HCT116 (cell line): ENCODE measurements around the gene EXOSC10. TPM values are rescaled to one million over a fixed set of nuclear protein-coding genes. Genes with fewer than 3 reads are reported as not detected.

ENCODE experiments used
- ATAC-seq: fragments of 200-7000 bp; cut with Tn5 transposase; 2 replicates; pipeline ENCODE4 v1.9.1; 2020; ENCODE audit warnings: mild to moderate bottlenecking, moderate library complexity
- BruUV-seq: library from RNA; stranded (reverse); fragments of 400-500 nt; replicated peaks from 2 replicates; lab custom pipeline; 2021; lab: Mats Ljungman, UMichigan
- CTCF ChIA-PET: fragments of 300-600 bp; sonication (Branson Sonifier 250); formaldehyde crosslinking; loops from one replicate; lab custom pipeline; 2021; ENCODE audit warnings: antibody characterized with exemption; lab: Charles Lee
- POLR2A ChIA-PET: fragments of 300-600, 350-600 bp; sonication (Branson Sonifier 250); formaldehyde crosslinking; loops from one replicate; lab custom pipeline; 2021; ENCODE audit warnings: antibody characterized with exemption; lab: Charles Lee
- RAD21 ChIA-PET, 2 experiments: fragments of 300-600 bp; sonication (Branson Sonifier 250); formaldehyde crosslinking; loops; one replicate each; lab custom pipeline; 2023; ENCODE audit warnings: low total read pairs in 2 of 2; ENCODE audit not compliant: uncharacterized antibody in 2 of 2, unreplicated experiment in 2 of 2, low non-redundant PET in 1 of 2; lab: Charles Lee
- DNase-seq: peaks from one replicate; pipeline ENCODE4 v3.0.0-alpha.2; 2010; ENCODE audit warnings: low read depth, low spot score
- H2AFZ ChIP-seq: fragments of 200-600 bp; shearing (Covaris generic), sonication (generic); 2 replicates; pipeline ENCODE4 v1.6.1; 2017; ENCODE audit warnings: low read depth, mixed run types, mixed read lengths, antibody characterized with exemption, low read length; ENCODE audit not compliant: poor library complexity, severe bottlenecking
- H3K27ac ChIP-seq: 2 replicates; pipeline ENCODE4 v1.5.1; 2012; ENCODE audit warnings: low read depth, low read length
- H3K27me3 ChIP-seq: fragments of 200-600 bp; sonication (generic); 2 replicates; pipeline ENCODE4 v1.6.1; 2016; ENCODE audit warnings: mixed run types, low read length, mixed read lengths; ENCODE audit not compliant: insufficient read depth
- H3K36me3 ChIP-seq, 2 experiments: fragments of 200-500 bp in 1 of 2; fragments of 200-600 bp in 1 of 2; sonication (Bioruptor generic) in 1 of 2; sonication (generic) in 1 of 2; 2 replicates each; pipeline versions ENCODE4 v1.5.1 to v1.6.1; 2014 to 2016; ENCODE audit warnings: low read length in 2 of 2, inconsistent platforms in 1 of 2, mixed read lengths in 1 of 2, mixed run types in 1 of 2; ENCODE audit not compliant: insufficient read depth in 2 of 2, control insufficient read depth in 1 of 2
- H3K4me1 ChIP-seq, 2 experiments: fragments of 200-600 bp in 1 of 2; sonication (generic) in 1 of 2; 2 replicates each; pipeline versions ENCODE4 v1.5.1 to v1.6.1; 2012 to 2017; ENCODE audit warnings: low read length in 2 of 2, inconsistent platforms in 1 of 2, mild to moderate bottlenecking in 1 of 2, mixed read lengths in 1 of 2, mixed run types in 1 of 2, moderate library complexity in 1 of 2; ENCODE audit not compliant: insufficient read depth in 2 of 2, control insufficient read depth in 1 of 2
- H3K4me2 ChIP-seq: fragments of 200-600 bp; sonication (generic); 2 replicates; pipeline ENCODE4 v1.6.1; 2017; ENCODE audit warnings: mixed run types, low read length, mixed read lengths
- H3K4me3 ChIP-seq, 2 experiments: fragments of 200-600 bp in 1 of 2; sonication (generic) in 1 of 2; replicated peaks in 1 of 2; 2 replicates each; pipeline ENCODE4 v1.5.1; 2011 to 2016; ENCODE audit warnings: low read length in 2 of 2, control low read depth in 1 of 2, low read depth in 1 of 2, mild to moderate bottlenecking in 1 of 2, mixed read lengths in 1 of 2, mixed run types in 1 of 2
- H3K79me2 ChIP-seq: fragments of 200-600 bp; sonication (generic); 2 replicates; pipeline ENCODE4 v1.6.1; 2017; ENCODE audit warnings: mild to moderate bottlenecking, mixed run types, low read length, moderate library complexity, mixed read lengths; ENCODE audit not compliant: insufficient read depth
- H3K9ac ChIP-seq: fragments of 200-600 bp; sonication (generic); 2 replicates; pipeline ENCODE4 v1.6.1; 2016; ENCODE audit warnings: low read length, mixed read lengths
- H3K9me2 ChIP-seq: fragments of 200-600 bp; sonication (generic), shearing (Covaris generic); 2 replicates; pipeline ENCODE4 v1.6.1; 2017; ENCODE audit warnings: mixed run types, mild to moderate bottlenecking, moderate library complexity; ENCODE audit not compliant: insufficient read depth
- H3K9me3 ChIP-seq, 2 experiments: fragments of 200-500 bp in 1 of 2; fragments of 200-600 bp in 1 of 2; sonication (Bioruptor generic) in 1 of 2; sonication (generic) in 1 of 2; 2 replicates each; pipeline ENCODE4 v1.6.1; 2014 to 2017; ENCODE audit warnings: low read length in 2 of 2, mixed read lengths in 2 of 2, inconsistent platforms in 1 of 2, low read depth in 1 of 2, mild to moderate bottlenecking in 1 of 2, mixed run types in 1 of 2, moderate library complexity in 1 of 2; ENCODE audit not compliant: control insufficient read depth in 1 of 2, insufficient read depth in 1 of 2
- H4K20me1 ChIP-seq: fragments of 200-600 bp; sonication (generic), shearing (Covaris generic); 2 replicates; pipeline ENCODE4 v1.6.1; 2017; ENCODE audit warnings: mixed run types, mild to moderate bottlenecking, moderate library complexity; ENCODE audit not compliant: insufficient read depth
- ATF3 ChIP-seq: IDR thresholded peaks from 2 replicates; pipeline ENCODE4 v1.6.1; 2012
- CBX3 ChIP-seq: IDR thresholded peaks from 2 replicates; pipeline ENCODE4 v1.6.1; 2012; ENCODE audit warnings: low read depth
- CEBPB ChIP-seq: IDR thresholded peaks from 2 replicates; pipeline ENCODE4 v1.6.1; 2012; ENCODE audit warnings: low read depth
- CTCF ChIP-seq, 3 experiments: fragments of 200-600 bp in 1 of 3; sonication (generic) in 1 of 3; IDR thresholded peaks in 2 of 3; conservative IDR thresholded peaks in 1 of 3; 2 replicates each; pipeline ENCODE4 v1.5.1; 2012 to 2017; ENCODE audit warnings: low read depth in 2 of 3, low read length in 2 of 3, antibody characterized with exemption in 1 of 3, borderline replicate concordance in 1 of 3, control low read depth in 1 of 3, mild to moderate bottlenecking in 1 of 3, mixed read lengths in 1 of 3, mixed run types in 1 of 3, moderate library complexity in 1 of 3; ENCODE audit not compliant: insufficient read depth in 1 of 3
- EGR1 ChIP-seq: IDR thresholded peaks from 2 replicates; pipeline ENCODE4 v1.6.1; 2012; ENCODE audit warnings: low read depth
- ELF1 ChIP-seq: IDR thresholded peaks from 2 replicates; pipeline ENCODE4 v1.6.1; 2012; ENCODE audit warnings: low read depth, borderline replicate concordance
- EZH2phosphoT487 ChIP-seq: fragments of 200-600 bp; IDR thresholded peaks from 2 replicates; pipeline ENCODE4 v1.6.1; 2018; ENCODE audit warnings: antibody characterized with exemption, borderline replicate concordance
- JUND ChIP-seq: IDR thresholded peaks from 2 replicates; pipeline ENCODE4 v1.6.1; 2012
- POLR2A ChIP-seq: IDR thresholded peaks from 2 replicates; pipeline ENCODE4 v1.7.0; 2011; ENCODE audit warnings: borderline replicate concordance; ENCODE audit not compliant: insufficient read depth, insufficient read length; ENCODE audit errors: extremely low read depth
- POLR2AphosphoS5 ChIP-seq: IDR thresholded peaks from 2 replicates; pipeline ENCODE4 v1.6.1; 2011; ENCODE audit warnings: mild to moderate bottlenecking, low read depth, low read length, moderate library complexity
- RAD21 ChIP-seq: IDR thresholded peaks from 2 replicates; pipeline ENCODE4 v1.6.1; 2012; ENCODE audit warnings: low read depth, mild to moderate bottlenecking
- REST ChIP-seq: IDR thresholded peaks from 2 replicates; pipeline ENCODE4 v1.6.1; 2012; ENCODE audit warnings: low read depth
- TCF7L2 ChIP-seq: IDR thresholded peaks from 2 replicates; pipeline ENCODE4 v1.7.0; 2011; ENCODE audit warnings: borderline replicate concordance, inconsistent platforms; ENCODE audit not compliant: insufficient read depth, insufficient read length; ENCODE audit errors: extremely low read depth
- YY1 ChIP-seq: IDR thresholded peaks from 2 replicates; pipeline ENCODE4 v1.6.1; 2011; ENCODE audit warnings: low read length, low read depth, moderate library complexity, mild to moderate bottlenecking; ENCODE audit not compliant: insufficient replicate concordance; ENCODE audit errors: extremely low read depth
- ZBTB33 ChIP-seq: IDR thresholded peaks from 2 replicates; pipeline ENCODE4 v1.6.1; 2011; ENCODE audit warnings: mild to moderate bottlenecking, low read length, moderate library complexity; ENCODE audit not compliant: insufficient replicate concordance; ENCODE audit errors: extremely low read depth
- ZFX ChIP-seq: fragments of 450-650 bp; IDR thresholded peaks from 2 replicates; pipeline ENCODE4 v1.6.1; 2017
- intact Hi-C: fragments of 100-400 bp; cut with micrococcal nuclease; formaldehyde crosslinking; loops from 2 replicates; pipeline ENCODE4 v1.10.0; 2022
- total RNA-seq: library from RNA; stranded (reverse); gene quantifications from one replicate; pipeline ENCODE4 v1.2.1, GENCODE V29; 2021; ENCODE audit not compliant: unreplicated experiment

The EXOSC10 gene
- total RNA-seq, 1 experiment from 2014 or later, result 80.7 TPM

- TF ChIP-seq REST, result no peak
- no peak for TF ChIP-seq ATF3
- no peak for TF ChIP-seq TCF7L2
- TF ChIP-seq EGR1, result no peak
Measured at GRCh38 chr1:11125931-11126330, 26.3 kb upstream of the EXOSC10 start (continued).

GRCh38 chr1:11124965-11125364 is 25.3 kb upstream of the EXOSC10 start:
- ChIA-PET POLR2A (no interaction called here), RAD21 (no interaction called here), CTCF (no interaction called here)
- Histone ChIP-seq H3K27me3 (no peaks in the 10 kb centered on the region), H3K9me2 (no peaks in the 10 kb centered on the region), H3K79me2 (no peaks in the 10 kb centered on the region), H3K9ac (no peak overlapping the region), H3K4me1 (no peaks in the 10 kb centered on the region), H3K36me3 (peaks cover 44 to 45% of the 10 kb centered on the region in 2 experiments; a peak in 3 of 4 replicates), H2AFZ (no peak overlapping the region), H3K9me3 (no peaks in the 10 kb centered on the region), H3K4me2 (no peak overlapping the region), H3K27ac (no peak overlapping the region), H4K20me1 (no peaks in the 10 kb centered on the region), H3K4me3 (no peak overlapping the region)
- no peak for TF ChIP-seq RAD21
- TF ChIP-seq ELF1, result no peak
- no peak for TF ChIP-seq YY1
- no peak for TF ChIP-seq ZBTB33
- TF ChIP-seq ZFX, result no peak
- no peak for TF ChIP-seq JUND
- TF ChIP-seq CTCF (IDR thresholded peaks at IDR 0.05 in 2 of 3, conservative IDR thresholded peaks at IDR 0.05 in 1 of 3; ENCODE audit: borderline replicate concordance in 1 of 3, insufficient read depth in 1 of 3, low read depth in 2 of 3, low read length in 2 of 3), result no peak
- TF ChIP-seq POLR2A, result no peak
- no peak for TF ChIP-seq ATF3
- TF ChIP-seq CEBPB, result no peak
- no peak for TF ChIP-seq POLR2AphosphoS5
- TF ChIP-seq EZH2phosphoT487, result no peak
- TF ChIP-seq CBX3, result no peak
- intact Hi-C loops, result no loop called here
- no TSS peak for BruUV-seq
- ATAC-seq, result no peak
- DNase-seq, result no peak
